AML-193 (cell line): ENCODE results near the gene KANSL2.
A peak's percentile ranks its signal among the peaks of the same experiment; 100 is the strongest.
"Not testable (repeated sequence)": the region's sequence is repeated elsewhere in the genome, so short reads cannot be mapped to it uniquely, and the experiment has no call there.

Experiments
- DNase-seq, 2 experiments: peaks; one replicate each; lab custom pipeline; 2025; lab: John Stamatoyannopoulos, UW

KANSL2 gene

DNA sequence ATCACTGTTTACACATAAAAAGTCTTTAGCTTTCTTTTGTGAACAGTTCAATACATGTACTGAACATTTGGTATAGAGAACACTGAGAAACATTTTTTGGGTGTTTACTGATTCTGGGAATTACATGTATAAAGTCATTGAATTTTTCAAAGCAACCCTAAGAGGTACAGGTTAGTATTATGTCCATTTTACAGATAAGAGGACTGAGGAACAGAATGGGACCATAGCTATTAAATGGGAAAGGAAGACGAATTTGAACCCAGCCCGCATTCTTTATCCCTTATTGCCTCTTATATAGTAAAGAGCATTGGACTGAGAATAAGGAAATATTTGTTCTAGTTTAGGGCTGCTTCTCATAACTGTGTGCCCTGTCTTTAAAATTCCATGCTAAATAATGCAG lies 889 bp upstream of the KANSL2 start:
- DNase-seq = no peak

GRCh38 chr12:48682533-48682905 lies 481 bp upstream of the KANSL2 start:
- DNase-seq = not testable (repeated sequence)

DNA sequence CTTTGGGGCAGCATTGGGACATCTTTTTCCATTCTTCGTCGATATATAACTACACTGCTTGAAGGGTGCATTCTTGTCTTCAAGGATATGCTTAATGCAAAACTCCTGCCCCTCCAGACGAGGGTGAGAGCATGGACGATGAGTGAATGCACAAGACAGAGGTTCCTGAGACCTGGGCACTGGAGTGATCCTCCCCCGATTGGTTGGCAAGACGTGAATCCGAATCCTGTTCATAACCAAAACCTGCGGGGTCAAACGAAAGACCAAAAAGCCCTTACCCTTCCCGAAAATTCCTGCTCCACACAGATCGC lies 684 bp downstream of the KANSL2 start:
- DNase-seq = peak in 1 of 2 experiments; percentile 35

DNA sequence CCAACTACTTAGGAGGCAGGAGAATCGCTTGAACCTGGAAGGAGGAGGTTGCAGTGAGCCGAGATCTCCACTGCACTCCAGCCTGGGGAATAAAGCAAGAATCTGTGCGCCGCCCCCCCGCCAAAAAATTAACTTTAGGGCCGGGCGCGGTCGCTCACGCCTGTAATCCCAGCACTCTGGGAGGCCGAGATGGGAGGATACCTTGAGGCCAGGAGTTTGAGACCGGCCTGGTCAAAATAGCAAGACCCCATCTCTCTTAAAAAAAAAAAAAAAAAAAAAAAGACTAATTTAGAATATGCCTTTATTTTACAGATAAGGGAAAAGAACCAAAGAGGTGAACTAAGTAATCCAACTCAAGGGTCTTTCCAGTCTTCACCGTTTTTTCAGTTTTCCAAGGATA lies 1.2 kb downstream of the KANSL2 start:
- no peak for DNase-seq

DNA sequence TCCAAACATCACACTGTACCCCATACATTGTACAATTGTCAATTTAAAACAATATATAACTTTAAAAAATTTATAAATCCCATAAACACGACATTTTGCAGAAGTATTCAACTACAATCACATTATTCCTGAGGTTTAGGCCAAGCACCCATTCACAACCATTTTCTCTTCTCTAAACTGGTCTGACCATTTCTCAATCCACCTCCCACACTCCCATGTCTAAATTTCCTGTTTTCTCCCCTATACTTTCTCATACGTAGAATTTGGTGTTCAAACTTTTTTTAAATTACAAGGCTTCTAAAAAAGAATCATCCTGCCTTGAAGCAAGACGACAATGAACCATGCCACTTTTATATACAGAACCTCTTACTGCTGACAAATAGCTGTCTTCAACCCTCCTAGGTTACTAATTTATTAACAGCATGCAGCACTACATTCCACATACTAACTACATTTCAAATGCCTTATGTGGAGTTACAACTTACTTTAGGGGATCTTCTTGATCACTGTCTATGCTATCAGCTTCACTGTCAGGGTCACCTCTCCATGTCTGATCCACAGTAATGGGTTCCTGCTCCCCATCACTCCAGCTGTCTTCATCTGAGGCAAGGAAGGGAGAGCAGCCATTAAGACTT lies 3.4 kb downstream of the KANSL2 start:
- DNase-seq = peak; percentile 7 to 20

DNA sequence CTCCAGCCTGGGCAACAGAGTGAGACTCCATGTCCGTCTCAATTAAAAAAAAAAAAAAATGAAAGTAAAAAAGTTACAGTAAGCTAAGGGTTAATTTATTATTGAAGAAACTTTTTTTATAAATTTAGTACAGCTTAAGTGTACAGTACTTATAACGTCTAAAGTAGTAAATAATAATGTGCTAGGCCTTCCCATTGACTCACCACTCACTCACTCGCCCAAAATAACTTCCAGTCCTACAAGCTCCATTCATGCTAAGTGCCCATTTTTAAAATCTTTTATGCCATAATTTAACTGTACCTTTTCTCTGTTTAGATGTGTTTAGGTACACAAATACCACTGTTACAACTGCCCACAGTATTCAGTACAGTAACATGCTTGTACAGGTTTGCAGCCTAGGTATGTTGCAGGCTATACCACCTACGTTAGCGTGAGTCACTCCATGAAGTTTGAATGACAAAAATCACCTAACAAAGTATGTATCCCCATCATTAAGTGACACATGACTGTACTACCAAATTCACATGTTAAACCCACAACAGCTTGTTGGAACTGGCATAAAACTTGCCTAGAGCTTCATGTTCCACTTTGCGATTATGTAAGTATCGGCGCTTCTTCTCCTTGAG lies 10.7 kb downstream of the KANSL2 start:
- DNase-seq = no peak

- DNase-seq = no peak
These were observed 13.0 kb downstream of the KANSL2 start for GRCh38 chr12:48668996-48669395.

DNA sequence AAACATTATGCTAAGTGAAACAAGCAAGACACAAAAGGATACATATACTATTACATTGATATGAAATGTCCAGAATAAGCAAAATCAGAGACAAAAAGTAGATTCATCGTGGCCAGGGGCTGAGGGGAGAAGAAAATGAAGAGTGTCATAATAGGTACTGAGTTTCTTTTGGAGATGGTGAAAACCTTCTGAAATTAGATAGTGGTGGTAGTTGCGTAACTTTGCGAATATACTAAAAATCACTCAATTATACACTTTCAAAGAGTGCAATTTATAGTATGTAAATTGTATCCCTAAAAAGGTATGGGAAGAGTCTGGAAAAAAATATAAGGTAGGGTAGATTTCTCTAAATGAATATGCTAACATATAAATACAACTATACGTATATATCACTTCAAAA lies 22.2 kb downstream of the KANSL2 start:
- no peak for DNase-seq

GRCh38 chr12:48651681-48652080 lies 30.4 kb downstream of the KANSL2 start:
- DNase-seq = no peak

DNA sequence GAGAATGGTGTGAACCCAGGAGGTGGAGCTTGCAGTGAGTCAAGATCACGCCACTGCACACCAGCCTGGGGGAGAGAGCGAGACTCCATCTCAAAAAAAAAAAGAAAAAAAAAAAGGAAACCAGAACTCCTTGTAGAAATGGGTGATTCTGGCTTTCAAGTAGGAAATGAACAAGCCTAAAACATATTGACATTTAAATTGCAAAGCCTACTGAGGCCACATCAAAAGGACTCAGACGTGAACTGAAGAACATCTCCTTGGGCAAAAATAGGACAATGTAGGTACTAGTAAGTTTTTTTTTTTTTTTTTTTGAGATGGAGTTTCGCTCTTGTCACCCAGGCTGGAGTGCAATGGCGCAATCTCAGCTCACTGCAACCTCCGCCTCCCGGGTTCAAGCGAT lies 36.7 kb downstream of the KANSL2 start:
- not testable (repeated sequence) for DNase-seq

- DNase-seq = no peak
These were observed 39.0 kb downstream of the KANSL2 start for GRCh38 chr12:48643011-48643410.

DNA sequence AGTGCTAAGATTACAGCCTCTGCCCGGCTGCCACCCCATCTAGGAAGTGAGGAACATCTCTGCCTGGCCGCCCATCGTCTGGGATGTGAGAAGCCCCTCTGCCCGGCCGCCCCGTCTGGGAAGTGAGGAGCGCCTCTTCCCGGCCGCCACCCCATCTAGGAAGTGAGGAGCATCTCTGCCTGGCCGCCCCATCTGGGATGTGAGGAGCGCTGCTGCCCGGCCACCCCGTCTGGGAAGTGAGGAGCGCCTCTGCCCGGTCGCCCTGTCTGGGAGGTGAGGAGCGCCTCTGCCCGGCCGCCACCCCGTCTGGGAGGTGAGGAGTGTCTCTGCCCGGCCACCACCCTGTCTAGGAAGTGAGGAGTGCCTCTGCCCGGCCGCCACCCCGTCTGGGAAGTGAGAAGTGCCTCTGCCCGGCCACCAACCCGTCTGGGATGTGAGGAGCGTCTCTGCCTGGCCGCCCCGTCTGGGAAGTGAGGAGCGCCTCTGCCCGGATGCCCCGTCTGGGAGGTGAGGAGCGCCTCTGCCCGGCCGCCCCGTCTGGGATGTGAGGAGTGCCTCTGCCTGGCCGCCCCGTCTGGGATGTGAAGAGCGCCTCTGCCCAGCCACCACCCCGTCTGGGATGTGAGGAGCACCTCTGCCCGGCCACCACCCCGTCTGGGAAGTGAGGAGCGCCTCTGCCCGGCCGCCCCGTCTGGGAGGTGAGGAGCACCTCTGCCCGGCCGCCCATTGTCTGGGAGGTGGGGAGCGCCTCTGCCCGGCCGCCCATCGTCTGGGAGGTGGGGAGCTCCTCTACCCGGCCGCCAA lies 40.1 kb downstream of the KANSL2 start:
- DNase-seq = not testable (repeated sequence)

GRCh38 chr12:48640854-48641253 lies 41.2 kb downstream of the KANSL2 start:
- DNase-seq = no peak

- no peak for DNase-seq
These were observed 41.6 kb downstream of the KANSL2 start for GRCh38 chr12:48640428-48640827.

DNA sequence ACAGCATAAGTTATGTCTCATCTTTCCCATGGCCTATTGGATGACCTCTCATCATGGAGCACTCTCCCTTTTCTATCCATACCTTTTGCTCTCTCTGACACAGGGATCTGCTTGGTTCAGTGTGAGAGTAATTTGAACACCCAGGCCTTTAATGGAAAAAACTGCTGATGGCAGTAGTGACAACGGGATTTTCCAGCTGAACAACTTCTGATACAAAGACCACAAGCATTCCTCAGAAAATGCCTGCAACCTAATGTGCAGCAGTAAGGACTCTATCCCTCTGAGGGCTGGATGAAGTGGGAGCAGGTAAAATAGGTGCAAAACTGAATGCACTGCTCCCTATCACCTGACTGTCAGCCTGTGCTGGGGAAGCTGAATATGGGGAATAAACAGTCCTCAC lies 51.0 kb downstream of the KANSL2 start:
- no peak for DNase-seq

- DNase-seq = no peak
These were observed 51.7 kb downstream of the KANSL2 start for GRCh38 chr12:48630346-48630745.

- no peak for DNase-seq
These were observed 52.5 kb downstream of the KANSL2 start for GRCh38 chr12:48629541-48629940.

- no peak for DNase-seq
These were observed 54.5 kb downstream of the KANSL2 start for GRCh38 chr12:48627556-48627955.

DNA sequence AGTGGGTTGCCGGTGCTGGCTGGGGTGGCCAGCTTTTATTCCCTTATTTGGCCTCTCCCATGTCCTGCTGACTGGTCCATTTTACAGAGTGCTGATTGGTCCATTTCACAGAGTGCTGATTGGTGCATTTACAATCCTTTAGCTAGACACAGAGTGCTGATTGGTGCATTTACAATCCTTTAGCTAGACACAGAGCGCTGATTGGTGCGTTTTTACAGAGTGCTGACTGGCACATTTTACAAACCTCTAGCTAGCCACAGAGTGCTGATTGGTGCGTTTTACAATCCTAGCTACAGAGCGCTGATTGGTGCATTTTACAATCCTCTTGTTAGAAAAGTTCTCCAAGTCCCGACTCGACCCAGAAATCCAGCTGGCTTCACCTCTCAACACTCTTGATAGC lies 59.0 kb downstream of the KANSL2 start:
- DNase-seq = not testable (repeated sequence)

DNA sequence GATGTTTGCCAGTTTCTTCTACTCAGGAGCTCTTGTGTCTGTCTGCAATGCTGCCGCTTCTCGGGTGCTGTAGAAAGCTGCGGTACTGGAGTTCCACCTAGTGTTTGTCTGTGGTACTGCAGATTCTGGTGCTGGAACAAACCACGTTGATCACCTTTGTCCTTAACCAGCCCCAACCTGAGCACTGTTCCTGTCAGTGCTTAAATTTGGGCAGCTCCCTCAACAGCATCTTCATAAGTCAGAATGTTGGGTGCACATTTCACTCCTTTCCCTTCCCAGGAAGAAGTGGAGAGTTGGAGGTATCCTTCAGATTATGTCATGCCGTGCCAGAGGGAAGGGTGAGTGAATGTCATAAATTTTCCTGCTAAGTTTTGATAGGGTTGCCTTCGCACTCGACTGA lies 63.5 kb downstream of the KANSL2 start:
- DNase-seq = peak; percentile 54 to 55

DNA sequence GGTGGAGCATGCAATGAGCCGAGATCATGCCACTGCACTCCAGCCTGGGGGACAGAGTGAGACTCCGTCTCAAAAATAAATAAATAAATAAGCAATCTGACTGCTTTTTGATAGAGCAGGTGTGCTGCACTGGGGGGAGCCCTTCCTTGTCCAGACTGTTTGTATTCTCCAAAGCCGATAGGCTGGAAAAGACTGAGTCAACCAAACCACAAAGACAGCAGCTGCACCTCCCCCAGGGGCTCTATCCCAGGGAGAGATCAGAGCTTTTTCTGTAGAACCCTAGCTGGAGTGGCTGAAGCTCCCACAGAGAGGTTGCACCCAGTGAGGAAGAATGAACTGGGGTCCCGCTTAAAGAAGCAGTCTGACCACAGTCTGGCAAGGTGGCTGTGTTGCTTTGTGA lies 66.4 kb downstream of the KANSL2 start:
- no peak for DNase-seq

DNA sequence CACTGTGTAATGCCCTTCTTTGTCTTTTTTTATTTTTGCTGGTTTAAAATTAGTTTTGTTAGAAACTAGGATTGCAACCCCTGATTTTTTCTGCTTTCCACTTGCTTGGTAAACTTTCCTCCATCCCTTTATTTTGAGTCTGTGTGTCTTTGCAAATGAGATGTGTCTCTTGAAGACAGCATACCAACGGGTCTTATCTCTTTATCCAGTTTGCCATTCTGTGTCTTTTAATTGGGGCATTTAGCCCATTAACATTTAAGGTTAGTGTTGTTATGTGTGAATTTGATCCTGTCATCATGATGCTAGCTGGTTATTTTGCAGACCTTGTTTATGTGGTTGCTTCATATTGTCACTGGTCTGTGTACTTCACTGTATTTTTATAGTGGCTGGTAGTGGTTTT lies 68.7 kb downstream of the KANSL2 start:
- no peak for DNase-seq
